GM12864 (cell line): Measurements from ENCODE around the gene MED27.

Experiments
- DNase-seq: peaks from one replicate; pipeline ENCODE4 v3.0.0-alpha.2; 2011; ENCODE audit warnings: low read depth
- H3K4me3 ChIP-seq: 2 replicates; pipeline ENCODE4 v1.5.1; 2011; ENCODE audit warnings: mild to moderate bottlenecking, low read depth, low read length, control low read depth
- TF ChIP-seq, protein P1 (sequence below): IDR thresholded peaks from 2 replicates; pipeline ENCODE4 v1.5.1; 2011; ENCODE audit warnings: low read depth, mild to moderate bottlenecking, moderate library complexity, low read length, control low read depth, inconsistent platforms; ENCODE audit errors: missing control alignments

Gene MED27

DNA sequence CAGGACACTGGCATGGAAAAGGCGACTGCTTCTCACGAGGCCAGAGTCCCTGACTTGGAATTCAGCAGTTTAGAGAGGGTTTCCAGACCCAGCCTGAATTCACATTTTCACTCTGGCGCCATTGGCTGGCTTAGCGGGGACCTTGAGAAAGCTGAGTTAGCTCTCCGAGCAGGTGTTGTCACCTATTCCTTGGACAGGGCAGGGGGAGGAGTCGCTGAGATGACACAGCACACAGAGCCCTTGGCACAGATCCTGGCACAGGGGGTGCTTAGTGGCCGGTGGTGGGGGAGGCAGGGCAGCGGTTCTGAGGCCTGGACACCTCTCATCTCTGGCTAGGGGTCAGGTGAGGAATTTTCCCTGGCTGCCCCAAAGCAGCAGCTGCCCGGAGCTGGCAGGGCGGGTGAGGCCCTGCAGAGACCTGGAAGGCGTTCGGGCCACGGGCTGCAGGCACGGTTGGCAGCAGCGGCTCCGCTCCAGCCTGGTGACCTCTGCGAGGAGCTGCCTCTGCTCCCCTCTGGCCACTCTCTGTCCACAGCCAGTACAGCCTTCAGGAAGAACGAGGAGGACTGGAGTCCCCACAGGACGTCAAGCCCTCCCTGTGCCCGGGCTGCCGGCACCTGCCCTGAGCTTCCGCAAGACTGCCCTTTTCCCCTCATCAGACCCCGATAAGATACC lies 267.4 kb downstream of the MED27 start:
- no peak overlapping the region for H3K4me3 ChIP-seq
- DNase-seq = no peak
- TF ChIP-seq, protein P1, sequence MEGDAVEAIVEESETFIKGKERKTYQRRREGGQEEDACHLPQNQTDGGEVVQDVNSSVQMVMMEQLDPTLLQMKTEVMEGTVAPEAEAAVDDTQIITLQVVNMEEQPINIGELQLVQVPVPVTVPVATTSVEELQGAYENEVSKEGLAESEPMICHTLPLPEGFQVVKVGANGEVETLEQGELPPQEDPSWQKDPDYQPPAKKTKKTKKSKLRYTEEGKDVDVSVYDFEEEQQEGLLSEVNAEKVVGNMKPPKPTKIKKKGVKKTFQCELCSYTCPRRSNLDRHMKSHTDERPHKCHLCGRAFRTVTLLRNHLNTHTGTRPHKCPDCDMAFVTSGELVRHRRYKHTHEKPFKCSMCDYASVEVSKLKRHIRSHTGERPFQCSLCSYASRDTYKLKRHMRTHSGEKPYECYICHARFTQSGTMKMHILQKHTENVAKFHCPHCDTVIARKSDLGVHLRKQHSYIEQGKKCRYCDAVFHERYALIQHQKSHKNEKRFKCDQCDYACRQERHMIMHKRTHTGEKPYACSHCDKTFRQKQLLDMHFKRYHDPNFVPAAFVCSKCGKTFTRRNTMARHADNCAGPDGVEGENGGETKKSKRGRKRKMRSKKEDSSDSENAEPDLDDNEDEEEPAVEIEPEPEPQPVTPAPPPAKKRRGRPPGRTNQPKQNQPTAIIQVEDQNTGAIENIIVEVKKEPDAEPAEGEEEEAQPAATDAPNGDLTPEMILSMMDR = no peak

DNA sequence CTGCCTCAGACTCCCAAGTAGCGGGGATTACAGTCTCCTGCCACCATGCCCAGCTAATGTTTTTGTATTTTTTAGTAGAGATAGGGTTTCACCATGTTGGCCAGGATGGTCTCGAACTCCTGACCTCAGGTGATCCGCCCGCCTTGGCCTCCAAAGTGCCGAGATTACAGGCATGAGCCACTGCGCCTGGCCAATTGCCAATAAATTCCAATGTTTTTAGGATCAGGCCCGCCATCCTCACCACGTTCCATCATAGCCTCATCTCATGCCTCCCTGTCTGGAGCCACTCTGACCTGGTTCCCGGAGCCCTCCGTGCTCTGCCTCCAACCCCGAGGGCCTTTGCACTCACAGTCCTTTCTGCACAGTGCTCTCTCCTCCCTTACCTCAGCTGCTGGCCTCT lies 268.3 kb downstream of the MED27 start:
- no peak overlapping the region for H3K4me3 ChIP-seq
- DNase-seq = no peak
- TF ChIP-seq, protein P1 = no peak

DNA sequence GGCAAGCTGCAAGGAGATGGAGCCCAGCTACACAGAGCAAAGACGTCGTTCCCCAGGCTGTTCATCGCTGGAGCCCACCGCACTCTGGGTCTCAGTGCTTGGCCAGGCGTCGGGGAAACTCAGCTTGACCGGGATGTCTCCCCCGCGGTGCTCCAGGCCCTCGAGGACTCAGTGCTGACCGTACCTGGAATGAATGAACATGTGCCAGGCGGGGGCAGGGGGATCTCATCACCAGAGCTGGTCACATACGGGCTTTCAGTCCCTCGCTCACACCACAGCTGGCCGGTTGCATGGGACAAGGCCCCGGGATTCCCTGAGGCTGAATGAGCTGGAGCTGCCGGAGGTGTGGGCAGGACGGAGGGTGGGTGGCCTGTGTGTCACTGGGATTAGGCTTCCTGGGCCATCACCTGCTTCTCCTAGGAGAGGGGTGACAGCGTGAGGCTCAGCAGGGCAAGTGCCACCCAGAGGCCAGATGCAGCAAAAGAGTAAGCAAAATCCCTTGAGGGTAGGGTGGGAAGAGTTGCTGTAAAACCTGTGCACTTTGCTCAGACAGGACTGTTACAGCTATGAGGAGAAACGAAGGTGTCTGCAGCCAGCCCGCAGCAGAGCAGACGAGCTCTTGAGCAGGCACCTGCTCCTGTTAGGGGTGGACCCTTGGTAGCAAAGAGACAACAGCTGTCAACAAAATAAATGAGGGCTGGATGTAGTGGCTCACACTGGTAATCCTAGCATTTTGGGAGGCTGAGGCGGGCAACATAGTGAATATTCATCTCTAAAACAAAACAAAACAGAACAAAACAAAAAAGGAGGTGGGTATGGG lies 269.1 kb downstream of the MED27 start:
- no peak for DNase-seq
- H3K4me3 ChIP-seq = no peak overlapping the region
- TF ChIP-seq, protein P1 = peak; percentile 14
